AG09319 (cell line): ENCODE results near the gene ATOX1.

Experiments used
- DNase-seq: peaks from one replicate; pipeline ENCODE4 v3.0.0-alpha.2; 2010; ENCODE audit warnings: low read depth; ENCODE audit errors: extremely low read depth
- CTCF ChIP-seq: IDR thresholded peaks from 2 replicates; pipeline ENCODE4 v1.5.1; 2011; ENCODE audit warnings: low read depth, mild to moderate bottlenecking, inconsistent platforms, low read length, moderate library complexity

Gene ATOX1

GRCh38 chr5:151739939-151740335 lies 18.5 kb downstream of the ATOX1 start:
- no peak for TF ChIP-seq CTCF
- DNase-seq, result peak; percentile 85

DNA sequence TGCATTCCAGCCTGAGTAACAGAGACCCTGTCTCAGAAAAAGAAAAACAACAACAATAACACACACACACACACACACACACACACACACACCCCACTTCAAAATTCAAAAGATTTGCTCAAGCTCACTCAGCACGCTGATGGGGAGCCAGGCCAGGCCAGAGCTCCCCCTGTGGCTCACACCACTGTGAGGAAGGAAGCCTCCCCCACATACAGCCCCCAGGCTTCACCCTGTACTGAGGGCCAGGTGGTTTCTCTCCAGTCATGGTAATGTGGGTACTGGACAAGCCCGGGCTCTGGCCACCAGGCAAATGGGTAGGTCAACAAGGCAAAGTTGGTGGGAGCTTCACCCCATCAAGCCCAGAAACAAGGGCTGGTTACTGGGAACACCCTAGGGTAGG lies 19.0 kb downstream of the ATOX1 start:
- DNase-seq, result no peak
- no peak for TF ChIP-seq CTCF

- no peak for TF ChIP-seq CTCF
- no peak for DNase-seq
Measured at GRCh38 chr5:151738125-151738848, 20.1 kb downstream of the ATOX1 start.

GRCh38 chr5:151737431-151737830 lies 21.0 kb downstream of the ATOX1 start:
- DNase-seq, result no peak
- TF ChIP-seq CTCF, result no peak

GRCh38 chr5:151735646-151736045 lies 22.8 kb downstream of the ATOX1 start:
- no peak for DNase-seq
- TF ChIP-seq CTCF, result no peak

DNA sequence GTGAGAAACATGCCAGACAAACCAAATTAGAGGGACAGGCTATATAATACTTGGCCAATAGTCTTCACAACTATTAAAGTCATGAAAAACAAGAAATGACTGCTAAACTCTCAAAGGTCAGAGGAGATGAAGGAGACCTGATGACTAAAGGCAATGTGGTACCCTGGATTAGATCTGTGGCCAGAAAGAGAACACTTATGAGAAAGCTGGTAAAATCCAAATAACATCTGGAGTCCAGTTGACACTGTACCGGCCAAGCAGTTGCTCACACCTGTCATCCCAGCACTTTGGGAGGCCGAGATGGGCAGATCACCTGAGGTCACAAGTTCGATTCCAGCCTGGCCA lies 24.4 kb downstream of the ATOX1 start:
- TF ChIP-seq CTCF, result no peak
- DNase-seq, result no peak

DNA sequence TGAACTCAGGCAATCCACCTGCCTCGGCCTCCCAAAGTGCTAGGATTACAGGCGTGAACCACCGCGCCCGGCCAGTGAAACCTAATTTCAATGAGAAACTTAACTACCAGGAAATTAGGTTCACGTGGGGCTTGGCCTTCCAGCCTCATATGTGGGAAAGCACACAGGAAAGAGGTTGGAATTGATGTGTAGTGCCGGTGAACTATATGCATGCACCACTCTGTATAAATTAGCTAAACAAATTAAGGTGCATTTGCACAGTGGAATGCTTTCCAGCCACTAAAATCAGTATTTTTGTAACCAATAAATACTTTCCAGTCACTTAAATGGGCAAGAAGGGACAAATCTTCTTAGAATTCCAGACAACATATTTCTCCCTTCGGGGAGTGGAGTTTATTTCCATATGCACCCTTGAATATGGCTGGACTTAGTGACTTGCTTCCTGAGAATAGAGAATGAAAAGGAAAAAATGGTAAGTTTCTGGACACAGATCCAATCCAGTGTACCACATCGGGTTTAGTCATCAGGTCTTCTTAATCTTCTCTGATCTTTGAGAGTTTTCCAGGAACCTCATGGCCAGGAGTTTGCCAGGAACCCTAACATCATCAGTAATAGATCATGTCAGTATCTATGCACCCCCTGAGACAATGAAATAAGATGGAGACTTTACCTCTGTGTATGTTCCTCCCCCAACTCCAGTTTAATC lies 24.9 kb downstream of the ATOX1 start:
- TF ChIP-seq CTCF, result no peak

More for the DNA sequence above, 24.9 kb downstream of the ATOX1 start:
- DNase-seq, result no peak
